Osteocyte (in vitro differentiated cells): ENCODE measurements around the gene CNTN6. TPM values are rescaled to one million over a fixed set of nuclear protein-coding genes. Genes with fewer than 3 reads are reported as not detected.
"Not testable (repeated sequence)": the region's sequence is repeated elsewhere in the genome, so short reads cannot be mapped to it uniquely, and the experiment has no call there.

Experiments
- DNase-seq: peaks from one replicate; pipeline ENCODE4 v3.0.0; 2021; ENCODE audit warnings: mixed read lengths; ENCODE audit not compliant: unreplicated experiment; ENCODE audit errors: extremely low spot score
- H3K27ac Mint-ChIP-seq: one replicate; pipeline ENCODE4 v1.8.0; 2021; ENCODE audit warnings: mild to moderate bottlenecking, mixed read lengths; ENCODE audit not compliant: unreplicated experiment
- H3K27me3 Mint-ChIP-seq: one replicate; pipeline ENCODE4 v1.8.0; 2021; ENCODE audit warnings: mixed read lengths; ENCODE audit not compliant: unreplicated experiment
- H3K36me3 Mint-ChIP-seq: one replicate; pipeline ENCODE4 v1.8.0; 2021; ENCODE audit warnings: mixed read lengths; ENCODE audit not compliant: unreplicated experiment
- H3K4me1 Mint-ChIP-seq: one replicate; pipeline ENCODE4 v1.8.0; 2021; ENCODE audit warnings: mixed read lengths; ENCODE audit not compliant: unreplicated experiment
- H3K4me3 Mint-ChIP-seq: one replicate; pipeline ENCODE4 v1.8.0; 2021; ENCODE audit warnings: mild to moderate bottlenecking, moderate library complexity, mixed read lengths; ENCODE audit not compliant: unreplicated experiment
- H3K9me3 Mint-ChIP-seq: one replicate; pipeline ENCODE4 v1.8.0; 2021; ENCODE audit warnings: mixed read lengths; ENCODE audit not compliant: unreplicated experiment
- total RNA-seq: library from RNA; stranded (reverse); gene quantifications from 2 replicates; pipeline ENCODE4 v1.2.1, GENCODE V29; 2021
- TF ChIP-seq, protein P1 (sequence below): fragments of 200-600 bp; sonication (generic); IDR thresholded peaks from 2 replicates; pipeline ENCODE4 v1.5.0; 2021; ENCODE audit warnings: antibody characterized with exemption, mild to moderate bottlenecking, moderate library complexity

The CNTN6 gene
- total RNA-seq, 1 donor from 2014 or later, result 27.5 TPM

DNA sequence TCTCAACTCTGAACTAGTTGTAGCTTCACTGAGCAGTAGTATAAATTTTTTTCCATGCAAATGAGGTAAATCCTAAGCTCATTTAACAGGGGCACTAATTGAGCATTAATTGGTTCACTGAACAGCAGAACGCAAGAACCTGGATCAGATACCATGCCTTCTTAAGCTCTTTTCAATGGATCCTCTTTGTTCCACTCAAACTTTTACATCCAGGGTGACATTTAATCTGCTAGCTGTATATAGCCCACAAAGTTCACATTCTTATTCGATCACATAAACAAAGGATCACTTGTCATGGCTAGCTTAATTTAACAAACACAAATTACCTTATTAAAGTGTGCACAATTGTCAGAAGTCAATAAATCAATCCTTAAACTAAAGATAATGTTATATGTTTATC, 281.6 kb downstream of the CNTN6 start:
- no peak for DNase-seq
- Mint-ChIP-seq H3K4me1 (no peaks in the 10 kb centered on the region), H3K27me3 (no peaks in the 10 kb centered on the region), H3K27ac (no peak overlapping the region), H3K4me3 (no peak overlapping the region), H3K36me3 (peaks cover 10% of the 10 kb centered on the region), H3K9me3 (peaks cover 4% of the 10 kb centered on the region)
- TF ChIP-seq, protein P1, sequence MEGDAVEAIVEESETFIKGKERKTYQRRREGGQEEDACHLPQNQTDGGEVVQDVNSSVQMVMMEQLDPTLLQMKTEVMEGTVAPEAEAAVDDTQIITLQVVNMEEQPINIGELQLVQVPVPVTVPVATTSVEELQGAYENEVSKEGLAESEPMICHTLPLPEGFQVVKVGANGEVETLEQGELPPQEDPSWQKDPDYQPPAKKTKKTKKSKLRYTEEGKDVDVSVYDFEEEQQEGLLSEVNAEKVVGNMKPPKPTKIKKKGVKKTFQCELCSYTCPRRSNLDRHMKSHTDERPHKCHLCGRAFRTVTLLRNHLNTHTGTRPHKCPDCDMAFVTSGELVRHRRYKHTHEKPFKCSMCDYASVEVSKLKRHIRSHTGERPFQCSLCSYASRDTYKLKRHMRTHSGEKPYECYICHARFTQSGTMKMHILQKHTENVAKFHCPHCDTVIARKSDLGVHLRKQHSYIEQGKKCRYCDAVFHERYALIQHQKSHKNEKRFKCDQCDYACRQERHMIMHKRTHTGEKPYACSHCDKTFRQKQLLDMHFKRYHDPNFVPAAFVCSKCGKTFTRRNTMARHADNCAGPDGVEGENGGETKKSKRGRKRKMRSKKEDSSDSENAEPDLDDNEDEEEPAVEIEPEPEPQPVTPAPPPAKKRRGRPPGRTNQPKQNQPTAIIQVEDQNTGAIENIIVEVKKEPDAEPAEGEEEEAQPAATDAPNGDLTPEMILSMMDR, result no peak

DNA sequence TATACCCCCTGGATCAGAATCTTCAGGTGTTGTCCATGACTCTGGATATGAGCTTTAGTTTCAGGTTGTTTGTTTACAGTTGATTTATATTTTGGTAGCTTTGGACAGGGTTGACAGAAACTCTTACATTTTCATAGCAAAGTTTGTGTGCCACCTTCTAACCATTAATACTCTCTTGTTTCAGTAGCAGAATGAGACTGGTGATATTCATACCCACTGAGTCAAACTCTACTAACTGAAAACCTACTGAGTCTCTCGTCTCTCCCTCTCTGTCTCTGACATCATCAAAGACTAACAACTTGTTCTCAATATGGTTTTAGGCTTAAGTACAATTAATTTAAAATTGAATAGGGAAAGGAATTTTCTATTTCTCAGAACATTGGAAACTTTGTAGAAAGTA, 282.3 kb downstream of the CNTN6 start:
- H3K36me3 Mint-ChIP-seq, result peaks cover 10% of the 10 kb centered on the region
- H3K4me1 Mint-ChIP-seq, result no peaks in the 10 kb centered on the region
- H3K4me3 Mint-ChIP-seq, result no peak overlapping the region

DNA sequence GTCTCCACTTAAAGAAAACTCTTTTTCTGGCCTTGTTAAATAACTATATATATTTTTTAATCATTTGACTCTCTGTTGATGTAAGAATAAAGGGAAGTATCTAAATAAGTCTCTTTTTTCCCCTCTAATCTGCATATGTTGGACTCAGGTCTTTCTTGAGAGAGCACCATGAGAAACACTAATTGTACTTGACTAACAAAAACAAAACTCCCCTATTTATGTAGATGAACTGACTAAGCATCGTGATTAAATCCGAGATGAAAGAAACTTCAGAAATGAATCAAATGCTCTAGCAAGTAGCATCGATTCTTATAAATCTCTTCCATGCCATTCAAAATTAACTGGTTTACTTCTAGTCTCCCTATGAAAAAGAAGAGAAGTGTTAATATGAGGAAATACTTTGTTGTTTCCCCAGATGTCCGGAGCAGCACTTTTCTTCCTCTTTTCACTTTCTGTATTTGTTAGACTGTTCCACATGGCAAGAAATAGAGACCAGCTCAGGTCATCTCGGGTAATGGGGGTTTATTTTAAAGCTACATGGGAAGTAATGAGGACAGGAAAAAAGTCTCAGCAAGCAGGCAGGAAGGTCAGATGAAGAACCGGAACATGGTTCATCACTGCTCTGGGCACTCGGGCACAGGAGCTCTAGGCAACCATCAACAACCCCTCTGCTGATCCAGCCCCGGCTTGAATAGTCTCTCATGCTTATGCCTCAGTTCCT, 288.3 kb downstream of the CNTN6 start:
- Mint-ChIP-seq H3K27ac (no peak overlapping the region), H3K36me3 (peaks cover 27% of the 10 kb centered on the region), H3K4me1 (no peaks in the 10 kb centered on the region), H3K9me3 (peaks cover 12% of the 10 kb centered on the region), H3K27me3 (no peaks in the 10 kb centered on the region), H3K4me3 (no peak overlapping the region)
- no peak for DNase-seq
- TF ChIP-seq, protein P1, result no peak

More for the DNA sequence above, 282.3 kb downstream of the CNTN6 start:
- Mint-ChIP-seq H3K27ac (no peak overlapping the region), H3K9me3 (peaks cover 4% of the 10 kb centered on the region), H3K27me3 (no peaks in the 10 kb centered on the region)
- DNase-seq, result no peak
- TF ChIP-seq, protein P1, result no peak

DNA sequence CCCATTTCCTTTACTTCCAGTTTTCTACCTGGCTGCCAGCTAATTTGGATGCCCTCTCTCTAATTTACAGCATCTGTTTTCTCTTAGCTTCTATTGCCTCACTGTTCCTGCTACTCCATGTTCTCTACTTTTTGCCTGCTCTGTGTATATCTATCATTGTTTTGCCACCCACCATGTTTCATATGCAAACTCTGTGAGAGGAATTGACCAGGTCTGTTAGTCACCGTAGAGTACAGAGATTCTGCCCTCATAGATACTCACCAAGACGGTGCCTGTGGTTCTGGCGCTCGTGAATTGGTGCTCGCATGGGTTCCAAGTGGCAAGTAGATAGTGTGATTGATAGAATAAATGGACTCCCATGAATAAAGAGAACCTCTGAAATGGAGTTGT, 288.8 kb downstream of the CNTN6 start:
- Mint-ChIP-seq H3K4me3 (no peak overlapping the region), H3K4me1 (no peaks in the 10 kb centered on the region), H3K36me3 (peaks cover 31% of the 10 kb centered on the region), H3K9me3 (peaks cover 14% of the 10 kb centered on the region), H3K27ac (no peak overlapping the region), H3K27me3 (no peaks in the 10 kb centered on the region)
- no peak for DNase-seq
- TF ChIP-seq, protein P1, result no peak

DNA sequence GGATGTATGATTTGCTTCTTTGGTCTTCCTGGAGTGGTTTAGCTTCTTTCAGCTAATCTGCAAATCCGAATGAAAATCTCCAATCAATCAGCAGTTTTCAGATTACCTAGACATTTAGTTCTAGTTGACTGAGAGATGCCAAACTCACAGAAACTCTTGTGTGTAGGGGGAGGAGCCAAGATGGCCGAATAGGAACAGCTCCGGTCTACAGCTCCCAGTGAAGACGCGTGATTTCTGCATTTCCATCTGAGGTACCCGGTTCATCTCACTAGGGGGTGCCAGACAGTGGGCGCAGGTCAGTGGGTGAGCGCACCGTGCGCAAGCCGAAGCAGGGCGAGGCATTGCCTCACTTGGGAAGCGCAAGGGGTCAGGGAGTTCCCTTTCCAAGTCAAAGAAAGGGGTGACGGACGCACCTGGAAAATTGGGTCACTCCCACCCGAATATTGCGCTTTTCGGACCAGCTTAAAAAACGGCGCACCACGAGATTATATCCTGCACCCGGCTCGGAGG, 294.6 kb downstream of the CNTN6 start:
- peaks cover 15% of the 10 kb centered on the region for H3K9me3 Mint-ChIP-seq
- H3K4me1 Mint-ChIP-seq, H3K4me3 Mint-ChIP-seq, H3K27ac Mint-ChIP-seq, H3K27me3 Mint-ChIP-seq, DNase-seq: not testable (repeated sequence)
- H3K36me3 Mint-ChIP-seq, result peaks cover 30% of the 10 kb centered on the region
